ENCODE results near the gene MBD3L3.
"Not testable (repeated sequence)": the region's sequence is repeated elsewhere in the genome, so short reads cannot be mapped to it uniquely, and the experiment has no call there.

The MBD3L3 gene

DNA sequence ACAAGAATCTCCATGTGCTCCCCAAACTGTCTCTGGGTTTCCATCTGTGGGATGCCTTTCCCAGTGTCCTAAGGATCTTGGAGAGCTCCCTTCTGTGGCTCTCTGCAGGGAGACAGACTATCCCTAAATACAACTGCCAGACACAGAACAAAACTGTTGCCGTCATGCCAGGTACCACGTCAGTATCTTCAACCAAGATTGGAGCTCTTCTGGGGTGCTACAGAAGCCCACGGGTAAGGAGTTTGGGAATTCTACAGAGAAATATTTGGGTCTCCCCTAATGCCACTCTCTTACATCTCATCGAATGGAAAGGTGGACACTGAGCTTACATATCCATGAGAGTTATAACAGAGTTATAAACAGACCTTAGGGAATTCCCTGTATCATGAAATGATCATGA lies 4.9 kb upstream of the MBD3L3 start:
- DNase-seq, result no peak

DNA sequence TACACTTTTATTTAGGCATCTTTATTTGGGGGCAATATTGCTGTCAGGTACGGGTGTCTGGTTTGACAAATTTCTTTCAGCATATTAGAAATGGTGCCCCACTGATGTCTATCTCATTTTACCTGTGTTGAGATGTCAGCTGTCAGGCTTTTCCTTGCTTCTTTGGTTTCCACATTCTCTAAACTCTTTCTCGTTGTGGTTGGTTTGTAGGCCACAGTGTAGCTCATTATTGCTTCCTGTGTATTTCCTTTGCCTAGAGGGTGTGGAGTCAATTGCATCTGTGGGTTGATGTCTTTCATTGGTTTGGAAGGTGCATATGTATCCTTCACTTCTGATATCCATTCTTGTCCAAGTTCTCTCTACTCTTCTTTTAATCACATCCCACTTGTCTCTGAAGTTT lies 1.5 kb upstream of the MBD3L3 start:
- DNase-seq, result not testable (repeated sequence)

DNA sequence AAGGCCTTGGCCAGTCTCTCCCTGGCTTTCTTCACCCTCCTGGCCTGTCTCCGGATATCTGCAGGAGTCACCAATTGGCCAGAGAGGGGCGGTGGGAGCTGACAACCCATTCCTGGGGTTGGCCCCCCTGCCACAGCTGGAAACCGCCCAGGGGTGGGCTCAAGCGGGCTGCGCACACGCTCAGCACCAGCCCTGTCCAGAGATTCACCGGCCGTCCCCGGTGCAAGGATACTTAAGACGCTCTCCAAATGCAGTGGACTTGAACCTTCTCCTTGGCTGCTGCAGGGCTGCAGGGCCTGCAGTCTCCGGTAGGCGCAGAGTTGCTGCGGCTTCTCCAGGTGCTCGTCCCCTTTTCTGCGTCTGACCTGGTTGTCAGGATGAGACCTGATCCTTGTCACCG lies 2.1 kb downstream of the MBD3L3 start:
- DNase-seq, result not testable (repeated sequence)

DNA sequence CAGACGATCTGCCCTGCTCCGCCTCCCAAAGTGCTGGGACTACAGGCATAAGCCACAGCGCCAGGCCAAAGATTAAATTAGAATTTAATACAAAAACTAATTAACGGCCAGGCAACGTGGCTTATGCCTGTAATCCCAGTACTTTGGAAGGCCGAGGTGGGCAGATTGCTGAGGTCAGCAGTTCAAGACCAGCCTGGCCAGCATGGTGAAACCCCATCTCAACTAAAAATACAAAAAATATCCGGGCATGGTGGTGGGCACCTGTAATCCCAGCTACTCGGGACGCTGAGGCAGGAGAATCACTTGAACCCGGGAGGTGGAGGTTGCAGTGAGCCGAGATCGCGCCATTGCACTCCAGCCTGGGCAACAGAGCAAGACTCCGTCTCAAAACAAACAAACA lies 2.8 kb downstream of the MBD3L3 start:
- DNase-seq, result not testable (repeated sequence)

DNA sequence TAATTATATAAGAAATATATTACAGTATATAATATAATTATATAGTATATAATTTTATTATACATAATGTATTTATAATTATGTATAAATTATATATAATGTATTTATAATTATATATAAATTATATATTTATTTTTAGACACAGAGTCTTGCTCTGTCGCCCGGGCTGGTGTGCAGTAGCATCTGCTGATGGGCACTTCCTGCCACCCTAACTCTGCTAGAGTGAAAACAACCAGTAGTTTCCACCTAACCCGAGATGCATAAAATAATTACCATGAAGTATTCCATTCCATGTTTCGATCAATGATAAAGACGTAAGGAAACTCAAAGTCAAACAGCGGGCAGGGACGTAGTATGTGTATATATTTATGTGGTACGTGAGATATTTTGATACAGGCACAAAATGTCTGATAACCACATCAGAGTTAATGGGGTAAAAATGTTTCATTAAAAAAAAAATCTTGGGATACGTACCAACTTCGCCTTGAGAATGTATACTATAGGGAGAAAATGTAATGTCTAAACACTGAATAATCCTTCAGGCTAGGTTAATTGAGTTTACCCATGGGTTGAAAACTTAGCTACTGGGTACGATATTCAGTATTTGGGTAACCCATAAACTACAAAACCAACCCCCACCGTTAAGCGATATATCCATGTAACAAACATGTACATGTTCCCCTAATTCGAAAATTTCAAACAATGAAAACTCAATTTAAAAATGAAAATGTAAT lies 3.7 kb downstream of the MBD3L3 start:
- not testable (repeated sequence) for DNase-seq

DNA sequence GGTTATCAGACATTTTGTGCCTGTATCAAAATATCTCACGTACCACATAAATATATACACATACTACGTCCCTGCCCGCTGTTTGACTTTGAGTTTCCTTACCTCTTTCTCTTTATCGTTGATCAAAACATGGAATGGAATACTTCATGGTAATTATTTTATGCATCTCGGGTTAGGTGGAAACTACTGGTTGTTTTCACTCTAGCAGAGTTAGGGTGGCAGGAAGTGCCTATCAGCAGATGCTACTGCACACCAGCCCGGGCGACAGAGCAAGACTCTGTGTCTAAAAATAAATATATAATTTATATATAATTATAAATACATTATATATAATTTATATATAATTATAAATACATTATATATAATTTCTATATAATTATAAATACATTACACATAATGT lies 5.6 kb downstream of the MBD3L3 start:
- DNase-seq, result not testable (repeated sequence)

DNA sequence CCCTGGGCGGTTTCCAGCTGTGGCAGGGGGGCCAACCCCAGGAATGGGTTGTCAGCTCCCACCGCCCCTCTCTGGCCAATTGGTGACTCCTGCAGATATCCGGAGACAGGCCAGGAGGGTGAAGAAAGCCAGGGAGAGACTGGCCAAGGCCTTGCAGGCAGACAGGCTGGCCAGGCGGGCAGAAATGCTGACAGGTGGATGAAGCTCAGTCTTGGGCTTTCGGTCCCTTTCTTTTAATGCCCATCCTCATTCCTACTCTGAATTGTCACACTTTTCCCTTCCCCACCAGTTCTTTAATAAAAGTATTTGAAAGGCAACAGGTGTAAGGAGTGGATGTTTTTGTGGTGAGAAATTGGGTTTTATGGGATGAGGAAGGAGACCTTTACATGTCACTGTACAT lies 7.1 kb downstream of the MBD3L3 start:
- not testable (repeated sequence) for DNase-seq

DNA sequence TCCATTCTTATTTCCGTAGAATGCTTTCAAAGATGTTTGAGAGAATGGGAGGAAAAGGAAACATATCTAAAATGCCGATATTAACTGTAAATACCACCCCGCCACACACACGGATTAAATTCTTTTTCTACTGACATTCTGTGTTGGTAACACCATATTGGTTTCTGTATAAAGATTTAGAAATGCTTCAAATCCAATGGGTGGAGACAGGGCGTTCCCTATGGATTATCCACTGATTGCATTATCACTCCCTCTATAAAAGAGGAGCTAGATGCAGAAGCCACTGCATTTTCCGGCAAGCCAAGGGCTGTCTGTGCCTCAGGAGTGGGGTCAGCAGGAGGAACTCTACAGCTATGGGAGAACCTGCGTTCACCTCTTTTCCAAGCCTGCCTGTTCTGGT lies 9.5 kb downstream of the MBD3L3 start, which contains the start of gene MBD3L2:
TSS of gene MBD3L2 (plus strand) at position 301 of the 400 bp plus-strand sequence. CDS start at position 354, 53 bp downstream.
- not testable (repeated sequence) for DNase-seq

DNA sequence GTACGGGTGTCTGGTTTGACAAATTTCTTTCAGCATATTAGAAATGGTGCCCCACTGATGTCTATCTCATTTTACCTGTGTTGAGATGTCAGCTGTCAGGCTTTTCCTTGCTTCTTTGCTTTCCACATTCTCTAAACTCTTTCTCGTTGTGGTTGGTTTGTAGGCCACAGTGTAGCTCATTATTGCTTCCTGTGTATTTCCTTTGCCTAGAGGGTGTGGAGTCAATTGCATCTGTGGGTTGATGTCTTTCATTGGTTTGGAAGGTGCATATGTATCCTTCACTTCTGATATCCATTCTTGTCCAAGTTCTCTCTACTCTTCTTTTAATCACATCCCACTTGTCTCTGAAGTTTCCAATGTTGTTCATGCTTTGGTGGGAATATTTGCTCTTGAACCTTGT lies 16.9 kb downstream of the MBD3L3 start:
- not testable (repeated sequence) for DNase-seq

DNA sequence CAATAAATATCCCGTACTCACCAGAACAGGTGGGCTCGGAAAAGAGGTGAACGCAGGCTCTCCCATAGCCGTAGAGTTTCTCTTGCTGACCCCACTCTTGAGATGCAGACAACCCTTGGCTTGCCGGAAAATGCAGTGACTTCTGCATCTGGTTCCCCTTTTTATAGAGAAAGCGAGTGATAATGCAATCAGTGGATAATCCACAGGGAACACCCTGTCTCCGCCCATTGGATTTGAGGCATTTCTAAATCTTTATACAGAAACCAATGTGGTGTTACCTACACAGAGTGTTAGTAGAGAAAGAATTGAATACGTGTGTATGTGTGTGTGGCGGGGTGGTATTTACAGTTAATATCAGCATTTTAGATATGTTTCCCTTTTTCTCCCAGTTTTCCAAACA lies 18.4 kb downstream of the MBD3L3 start, which contains the start of gene MBD3L4:
TSS of gene MBD3L4 (minus strand) at position 101 of the 400 bp plus-strand sequence. CDS start at position 66, 35 bp downstream.
- DNase-seq, result not testable (repeated sequence)

DNA sequence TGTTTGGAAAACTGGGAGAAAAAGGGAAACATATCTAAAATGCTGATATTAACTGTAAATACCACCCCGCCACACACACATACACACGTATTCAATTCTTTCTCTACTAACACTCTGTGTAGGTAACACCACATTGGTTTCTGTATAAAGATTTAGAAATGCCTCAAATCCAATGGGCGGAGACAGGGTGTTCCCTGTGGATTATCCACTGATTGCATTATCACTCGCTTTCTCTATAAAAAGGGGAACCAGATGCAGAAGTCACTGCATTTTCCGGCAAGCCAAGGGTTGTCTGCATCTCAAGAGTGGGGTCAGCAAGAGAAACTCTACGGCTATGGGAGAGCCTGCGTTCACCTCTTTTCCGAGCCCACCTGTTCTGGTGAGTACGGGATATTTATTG lies 28.2 kb downstream of the MBD3L3 start, which contains the start of gene MBD3L5:
TSS of gene MBD3L5 (plus strand) at position 301 of the 400 bp plus-strand sequence. CDS start at position 335, 34 bp downstream.
- DNase-seq, result not testable (repeated sequence)

DNA sequence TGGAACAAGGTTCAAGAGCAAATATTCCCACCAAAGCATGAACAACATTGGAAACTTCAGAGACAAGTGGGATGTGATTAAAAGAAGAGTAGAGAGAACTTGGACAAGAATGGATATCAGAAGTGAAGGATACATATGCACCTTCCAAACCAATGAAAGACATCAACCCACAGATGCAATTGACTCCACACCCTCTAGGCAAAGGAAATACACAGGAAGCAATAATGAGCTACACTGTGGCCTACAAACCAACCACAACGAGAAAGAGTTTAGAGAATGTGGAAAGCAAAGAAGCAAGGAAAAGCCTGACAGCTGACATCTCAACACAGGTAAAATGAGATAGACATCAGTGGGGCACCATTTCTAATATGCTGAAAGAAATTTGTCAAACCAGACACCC lies 29.7 kb downstream of the MBD3L3 start:
- DNase-seq, result not testable (repeated sequence)

DNA sequence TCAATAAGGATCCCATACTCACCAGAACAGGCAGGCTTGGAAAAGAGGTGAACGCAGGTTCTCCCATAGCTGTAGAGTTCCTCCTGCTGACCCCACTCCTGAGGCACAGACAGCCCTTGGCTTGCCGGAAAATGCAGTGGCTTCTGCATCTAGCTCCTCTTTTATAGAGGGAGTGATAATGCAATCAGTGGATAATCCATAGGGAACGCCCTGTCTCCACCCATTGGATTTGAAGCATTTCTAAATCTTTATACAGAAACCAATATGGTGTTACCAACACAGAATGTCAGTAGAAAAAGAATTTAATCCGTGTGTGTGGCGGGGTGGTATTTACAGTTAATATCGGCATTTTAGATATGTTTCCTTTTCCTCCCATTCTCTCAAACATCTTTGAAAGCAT lies 37.1 kb downstream of the MBD3L3 start, which contains the start of gene MBD3L2B:
TSS of gene MBD3L2B (minus strand) at position 101 of the 400 bp plus-strand sequence. CDS start at position 67, 34 bp downstream.
- DNase-seq, result not testable (repeated sequence)

DNA sequence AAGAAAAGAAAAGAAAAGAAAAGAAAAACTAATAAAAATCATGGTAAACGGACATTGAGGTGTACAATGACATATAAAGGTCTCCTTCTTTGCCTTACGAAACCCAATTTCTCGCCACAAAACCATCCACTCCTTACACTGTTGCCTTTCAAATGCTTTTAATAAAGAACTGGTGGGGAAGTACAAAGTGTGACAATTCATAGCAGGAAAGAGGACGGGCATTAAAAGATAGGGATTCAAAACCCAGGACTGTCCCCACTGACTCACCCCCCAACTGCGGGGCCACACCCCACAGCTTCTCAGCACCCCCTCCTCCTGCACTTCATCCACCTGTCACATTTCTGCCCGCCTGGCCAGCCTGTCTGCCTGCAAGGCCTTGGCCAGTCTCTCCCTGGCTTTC lies 39.6 kb downstream of the MBD3L3 start:
- DNase-seq, result no peak

DNA sequence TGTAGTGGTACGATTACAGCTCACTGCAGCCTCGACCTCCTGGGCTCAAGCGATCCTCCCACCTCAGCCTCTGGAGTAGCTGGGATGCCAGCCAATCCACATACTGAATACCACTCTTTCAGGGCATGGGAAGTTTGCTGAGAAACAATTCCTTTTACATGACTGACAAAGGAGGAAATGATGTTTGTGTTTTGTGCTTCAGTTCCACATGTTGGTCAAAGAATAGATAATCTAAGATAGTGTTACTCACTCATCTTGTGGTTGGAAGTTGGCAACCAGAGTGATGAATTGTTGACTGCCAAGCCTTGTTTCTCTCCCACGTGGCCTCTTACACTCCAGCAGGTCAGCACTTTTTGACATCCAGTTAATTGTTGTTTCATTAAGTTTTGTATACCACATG lies 44.8 kb downstream of the MBD3L3 start:
- DNase-seq, result peak; percentile 7

DNA sequence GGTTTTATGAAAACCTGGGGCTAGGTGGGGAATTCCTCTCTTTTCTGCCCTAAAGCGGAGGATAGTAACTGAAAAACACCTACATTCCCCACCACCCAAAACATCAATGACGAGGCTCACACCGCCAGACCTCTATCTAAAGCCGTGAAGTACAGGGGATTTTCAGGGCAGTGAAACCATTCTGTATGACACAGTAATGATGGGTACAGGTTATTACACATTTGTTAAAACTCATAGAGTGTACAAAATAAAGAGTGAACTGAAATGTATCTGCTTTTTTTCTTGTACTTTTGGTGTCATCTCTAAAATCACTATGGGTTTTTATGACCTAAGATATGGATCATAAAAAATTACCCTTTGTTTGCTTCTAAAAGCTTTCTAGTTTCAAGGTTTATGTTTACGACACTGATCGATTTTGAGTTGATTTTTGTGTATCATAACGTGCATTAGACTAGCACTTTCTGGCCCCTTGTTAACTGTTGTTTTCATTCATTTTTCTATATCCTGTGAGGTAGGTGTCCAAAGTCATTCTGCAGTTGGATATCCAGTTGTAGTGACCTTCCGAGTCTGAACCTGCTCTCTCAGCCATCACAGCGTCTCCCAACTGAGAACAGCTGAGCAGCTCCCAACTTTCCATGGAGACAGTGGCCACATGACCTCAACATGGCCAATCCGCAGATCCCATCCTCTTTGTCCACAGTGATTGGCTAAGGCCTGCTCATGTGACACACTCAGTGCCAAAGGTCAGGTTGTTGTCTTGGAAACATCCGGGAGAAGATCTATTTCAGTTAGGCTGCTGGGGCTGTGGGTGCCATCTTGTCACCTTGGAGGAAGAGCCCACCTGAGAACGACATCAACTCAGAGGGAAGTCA lies 47.5 kb downstream of the MBD3L3 start:
- DNase-seq, result no peak

DNA sequence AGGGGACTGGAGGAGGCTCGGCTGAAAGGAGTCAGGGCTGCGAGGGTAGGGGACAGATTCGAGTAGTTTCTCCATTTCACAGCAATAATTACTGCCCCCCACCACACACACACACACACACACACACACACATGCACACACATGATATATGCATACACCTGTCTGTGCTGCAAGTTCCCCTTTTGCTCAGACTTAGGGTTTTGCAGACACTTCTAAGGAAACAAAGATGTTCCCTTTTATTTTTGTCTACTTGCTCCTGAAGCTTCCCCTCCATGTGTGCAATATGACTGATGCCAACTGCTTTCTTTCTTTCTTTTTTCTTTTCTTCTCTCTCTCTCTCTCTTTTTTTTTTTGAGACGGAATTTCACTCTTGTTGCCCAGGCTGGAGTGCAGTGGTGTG lies 50.6 kb downstream of the MBD3L3 start:
- DNase-seq, result no peak

Data from CD4-positive, alpha-beta T cell treated with Interleukin-10 for 1 hour (primary cell).